HG03354 (cell line): ENCODE results near the gene AGAP1.

ENCODE experiments used
- ATAC-seq: cut with Tn5 transposase; IDR thresholded peaks from one replicate; pipeline ENCODE4 v1.9.1; 2021; ENCODE audit warnings: mild to moderate bottlenecking; ENCODE audit not compliant: unreplicated experiment, poor library complexity, severe bottlenecking

Gene AGAP1

GRCh38 chr2:235493775-235494715 lies at the start of gene AGAP1:
AGAP1 (plus strand) TSS chr2:235494043.
- ATAC-seq = peak; percentile 59

- no peak for ATAC-seq
Observed at GRCh38 chr2:235444101-235444597, 49.7 kb upstream of the AGAP1 start.

GRCh38 chr2:235445116-235445515 lies 48.7 kb upstream of the AGAP1 start:
- ATAC-seq = no peak

- no peak for ATAC-seq
Observed at GRCh38 chr2:235446082-235446481, 47.8 kb upstream of the AGAP1 start.

GRCh38 chr2:235447210-235447609 lies 46.6 kb upstream of the AGAP1 start:
- ATAC-seq = no peak

GRCh38 chr2:235449568-235449967 lies 44.3 kb upstream of the AGAP1 start:
- ATAC-seq = no peak

- no peak for ATAC-seq
Observed at GRCh38 chr2:235453605-235454151, 40.2 kb upstream of the AGAP1 start.

- no peak for ATAC-seq
Observed at GRCh38 chr2:235458839-235459273, 35.0 kb upstream of the AGAP1 start.

GRCh38 chr2:235460548-235461047 lies 33.2 kb upstream of the AGAP1 start:
- ATAC-seq = no peak

GRCh38 chr2:235461763-235462414 lies 32.0 kb upstream of the AGAP1 start:
- ATAC-seq = no peak

- no peak for ATAC-seq
Observed at GRCh38 chr2:235462415-235462790, 31.4 kb upstream of the AGAP1 start.

GRCh38 chr2:235463893-235464292 lies 29.9 kb upstream of the AGAP1 start:
- ATAC-seq = no peak

- no peak for ATAC-seq
Observed at GRCh38 chr2:235467588-235467987, 26.3 kb upstream of the AGAP1 start.

- no peak for ATAC-seq
Observed at GRCh38 chr2:235468978-235469655, 24.7 kb upstream of the AGAP1 start.

- ATAC-seq = no peak
Observed at GRCh38 chr2:235471186-235471747, 22.6 kb upstream of the AGAP1 start.

- no peak for ATAC-seq
Observed at GRCh38 chr2:235472443-235472842, 21.4 kb upstream of the AGAP1 start.

GRCh38 chr2:235478609-235479008 lies 15.2 kb upstream of the AGAP1 start:
- ATAC-seq = no peak

GRCh38 chr2:235479604-235480003 lies 14.2 kb upstream of the AGAP1 start:
- no peak for ATAC-seq

- peak; percentile 59 for ATAC-seq
Observed at GRCh38 chr2:235480614-235481013, 13.2 kb upstream of the AGAP1 start.
